Neural crest cell (in vitro differentiated cells): ENCODE results near the gene PCDH1. TPM values are rescaled to one million over a fixed set of nuclear protein-coding genes. Genes with fewer than 3 reads are reported as not detected.

Experiments
- DNase-seq: peaks from one replicate; pipeline ENCODE4 v3.0.0; 2021; ENCODE audit warnings: low read depth, mixed read lengths, low spot score
- H3K27ac Mint-ChIP-seq: one replicate; pipeline ENCODE4 v1.8.0; 2021; ENCODE audit warnings: mild to moderate bottlenecking, mixed read lengths; ENCODE audit not compliant: unreplicated experiment
- H3K27me3 Mint-ChIP-seq: 2 replicates; pipeline ENCODE4 v1.8.0; 2021; ENCODE audit warnings: low read depth, mild to moderate bottlenecking, mixed read lengths
- H3K36me3 Mint-ChIP-seq: 2 replicates; pipeline ENCODE4 v1.8.0; 2021; ENCODE audit warnings: low read depth, mild to moderate bottlenecking, mixed read lengths
- H3K4me1 Mint-ChIP-seq: 2 replicates; pipeline ENCODE4 v1.8.0; 2021; ENCODE audit warnings: mixed read lengths
- H3K4me3 Mint-ChIP-seq: one replicate; pipeline ENCODE4 v1.8.0; 2021; ENCODE audit warnings: mild to moderate bottlenecking, mixed read lengths
- H3K9me3 Mint-ChIP-seq: 2 replicates; pipeline ENCODE4 v1.8.0; 2021; ENCODE audit warnings: mixed read lengths
- total RNA-seq: library from RNA; stranded (reverse); gene quantifications from 2 replicates; pipeline ENCODE4 v1.2.1, GENCODE V29; 2021
- TF ChIP-seq, protein P1 (sequence below): fragments of 200-600 bp; sonication (generic); conservative IDR thresholded peaks from 2 replicates; pipeline ENCODE4 v1.5.0; 2021; ENCODE audit warnings: antibody characterized with exemption, mild to moderate bottlenecking

Gene PCDH1
- total RNA-seq, 1 donor from 2014 or later: 17.3 TPM

DNA sequence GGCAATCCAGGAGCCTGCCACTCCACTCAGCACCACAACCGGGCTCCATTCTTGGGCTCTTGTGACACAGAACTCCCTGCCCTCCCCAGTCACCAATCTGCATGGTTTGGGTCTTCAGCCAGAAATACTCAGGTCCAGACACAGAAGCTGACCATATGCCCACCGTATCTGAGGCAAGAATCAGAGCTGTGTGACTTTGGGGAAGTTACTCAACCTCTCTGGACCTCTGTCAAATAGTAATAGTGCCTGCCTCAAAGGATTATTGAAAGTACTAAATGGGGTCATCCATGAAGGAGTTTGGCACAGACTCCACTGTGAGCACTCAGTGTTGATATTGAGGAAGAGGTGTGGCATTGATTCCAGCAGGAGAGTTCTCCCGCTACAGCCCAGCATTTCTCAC lies 67.5 kb downstream of the PCDH1 start:
- H3K4me3 Mint-ChIP-seq: no peak overlapping the region
- no peaks in the 10 kb centered on the region for H3K9me3 Mint-ChIP-seq
- TF ChIP-seq, protein P1, sequence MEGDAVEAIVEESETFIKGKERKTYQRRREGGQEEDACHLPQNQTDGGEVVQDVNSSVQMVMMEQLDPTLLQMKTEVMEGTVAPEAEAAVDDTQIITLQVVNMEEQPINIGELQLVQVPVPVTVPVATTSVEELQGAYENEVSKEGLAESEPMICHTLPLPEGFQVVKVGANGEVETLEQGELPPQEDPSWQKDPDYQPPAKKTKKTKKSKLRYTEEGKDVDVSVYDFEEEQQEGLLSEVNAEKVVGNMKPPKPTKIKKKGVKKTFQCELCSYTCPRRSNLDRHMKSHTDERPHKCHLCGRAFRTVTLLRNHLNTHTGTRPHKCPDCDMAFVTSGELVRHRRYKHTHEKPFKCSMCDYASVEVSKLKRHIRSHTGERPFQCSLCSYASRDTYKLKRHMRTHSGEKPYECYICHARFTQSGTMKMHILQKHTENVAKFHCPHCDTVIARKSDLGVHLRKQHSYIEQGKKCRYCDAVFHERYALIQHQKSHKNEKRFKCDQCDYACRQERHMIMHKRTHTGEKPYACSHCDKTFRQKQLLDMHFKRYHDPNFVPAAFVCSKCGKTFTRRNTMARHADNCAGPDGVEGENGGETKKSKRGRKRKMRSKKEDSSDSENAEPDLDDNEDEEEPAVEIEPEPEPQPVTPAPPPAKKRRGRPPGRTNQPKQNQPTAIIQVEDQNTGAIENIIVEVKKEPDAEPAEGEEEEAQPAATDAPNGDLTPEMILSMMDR: no peak
- no peaks in the 10 kb centered on the region for H3K27me3 Mint-ChIP-seq
- H3K4me1 Mint-ChIP-seq: peaks cover 69% of the 10 kb centered on the region
- H3K36me3 Mint-ChIP-seq: no peaks in the 10 kb centered on the region
- DNase-seq: no peak
- H3K27ac Mint-ChIP-seq: no peak overlapping the region

- no peak for DNase-seq
- H3K27ac Mint-ChIP-seq: no peak overlapping the region
- TF ChIP-seq, protein P1: no peak
- H3K9me3 Mint-ChIP-seq: no peaks in the 10 kb centered on the region
- no peaks in the 10 kb centered on the region for H3K36me3 Mint-ChIP-seq
- H3K4me1 Mint-ChIP-seq: peaks cover 69% of the 10 kb centered on the region
- no peak overlapping the region for H3K4me3 Mint-ChIP-seq
- no peaks in the 10 kb centered on the region for H3K27me3 Mint-ChIP-seq
These were observed 68.7 kb downstream of the PCDH1 start for GRCh38 chr5:141809380-141810096.

DNA sequence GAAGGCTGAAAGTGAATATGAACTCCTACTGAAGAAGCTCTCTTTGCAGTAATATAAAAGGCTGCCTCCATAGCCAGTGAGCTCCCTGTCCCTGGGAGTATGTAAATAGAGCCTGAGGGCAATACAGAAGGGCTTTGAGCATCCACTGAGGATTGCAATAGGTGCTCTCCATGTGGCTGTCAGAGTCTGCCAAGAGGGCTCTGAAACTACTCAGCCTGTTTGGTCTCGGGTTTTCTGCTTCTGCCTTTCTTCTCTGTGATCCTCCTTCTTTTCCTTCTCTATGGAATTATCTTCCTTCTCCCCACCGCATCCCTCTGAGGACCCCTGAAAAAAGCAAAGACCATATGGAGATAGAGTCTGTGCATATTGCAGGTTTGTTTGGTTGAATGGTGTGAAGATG lies 69.4 kb downstream of the PCDH1 start:
- H3K27ac Mint-ChIP-seq: no peak overlapping the region

GRCh38 chr5:141807732-141808131 lies 70.5 kb downstream of the PCDH1 start:
- Mint-ChIP-seq H3K4me1 (peaks cover 63% of the 10 kb centered on the region), H3K36me3 (no peaks in the 10 kb centered on the region), H3K9me3 (no peaks in the 10 kb centered on the region), H3K4me3 (no peak overlapping the region), H3K27ac (no peak overlapping the region), H3K27me3 (no peaks in the 10 kb centered on the region)
- TF ChIP-seq, protein P1: no peak
- DNase-seq: no peak

More for the DNA sequence above, 69.4 kb downstream of the PCDH1 start:
- Mint-ChIP-seq H3K36me3 (no peaks in the 10 kb centered on the region), H3K9me3 (no peaks in the 10 kb centered on the region), H3K4me1 (peaks cover 69% of the 10 kb centered on the region), H3K27me3 (no peaks in the 10 kb centered on the region), H3K4me3 (no peak overlapping the region)
- DNase-seq: no peak
- TF ChIP-seq, protein P1: no peak

DNA sequence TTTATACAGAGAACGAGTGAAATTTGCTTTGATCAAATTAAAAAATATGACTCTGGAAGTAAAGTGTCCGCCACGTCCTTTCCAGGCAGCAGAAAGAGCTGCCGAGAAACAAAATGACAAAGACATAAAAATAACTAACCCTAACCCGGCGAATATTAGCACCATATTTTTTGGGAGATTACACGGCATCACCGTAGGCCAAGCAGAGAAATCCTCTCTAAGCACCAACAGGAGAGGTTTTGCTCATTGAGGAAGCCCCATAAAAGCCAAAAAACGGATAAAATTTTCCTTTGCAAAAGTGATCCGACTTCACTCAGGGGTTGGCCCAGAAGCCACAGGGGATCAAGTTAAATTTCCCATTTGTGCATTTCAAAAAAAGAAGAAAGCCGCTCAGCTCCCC lies 70.9 kb downstream of the PCDH1 start:
- no peaks in the 10 kb centered on the region for H3K36me3 Mint-ChIP-seq
- no peak for DNase-seq
- H3K9me3 Mint-ChIP-seq: no peaks in the 10 kb centered on the region
- H3K27ac Mint-ChIP-seq: no peak overlapping the region
- TF ChIP-seq, protein P1: no peak
- H3K4me1 Mint-ChIP-seq: peaks cover 59% of the 10 kb centered on the region
- H3K27me3 Mint-ChIP-seq: no peaks in the 10 kb centered on the region
- H3K4me3 Mint-ChIP-seq: no peak overlapping the region
